Measurements from ENCODE around the gene NINJ1. TPM values are rescaled to one million over a fixed set of nuclear protein-coding genes. Genes with fewer than 3 reads are reported as not detected.

Gene NINJ1
- total RNA-seq, 1 experiment from 2014 or later: 26.7 TPM

DNA sequence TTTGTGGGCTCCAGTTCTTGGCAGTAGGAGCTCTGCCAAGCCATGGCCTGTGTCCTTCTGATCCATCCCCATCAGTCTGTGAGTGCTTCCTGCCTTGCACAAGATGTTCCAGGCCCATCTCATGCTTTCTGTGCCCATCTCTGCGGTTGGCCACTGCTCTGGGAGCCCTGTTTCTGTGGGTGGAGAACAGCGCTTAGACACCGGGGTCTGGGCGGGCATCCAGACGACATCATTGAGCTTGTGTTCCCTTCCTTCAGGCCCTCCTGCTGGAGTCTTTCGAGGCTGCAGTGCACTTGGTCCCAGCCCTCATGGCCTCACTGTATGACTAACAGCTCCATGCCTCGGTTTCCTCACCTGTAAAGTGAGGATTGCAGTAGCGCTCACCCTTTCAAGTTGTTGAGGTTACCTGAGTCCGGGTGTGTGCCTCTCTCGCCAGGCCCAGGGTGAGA lies 52.9 kb downstream of the NINJ1 start:
- no TSS peak for BruUV-seq (replicated peaks)
- Histone ChIP-seq H3K9me3 (ENCODE audit: control insufficient read depth, insufficient read depth, low read depth, low read length) (no peaks in the 10 kb centered on the region), H3K27me3 (ENCODE audit: control insufficient read depth, insufficient read depth, low read length) (no peaks in the 10 kb centered on the region), H3K4me1 (ENCODE audit: control insufficient read depth, insufficient read depth, low read length) (no peaks in the 10 kb centered on the region), H3K36me3 (ENCODE audit: control insufficient read depth, insufficient read depth, low read length) (no peaks in the 10 kb centered on the region), H3K4me3 (ENCODE audit: low read depth in 2 of 2, low read length in 2 of 2) (no peak overlapping the region), H3K27ac (ENCODE audit: low read length) (no peak overlapping the region)
- POLR2A ChIA-PET: no interaction called here
- in situ Hi-C loops (cut with HindIII; ENCODE audit: low pct_unique_long_range_greater_than_20kb, low sequenced_read_pairs) (no loop called here), intact Hi-C loops (cut with micrococcal nuclease; ENCODE audit: unreplicated experiment) (no loop called here)
- no peak for ATAC-seq
- no peak for DNase-seq (ENCODE audit: low read depth, low spot score)
- CTCF ChIA-PET: no interaction called here
- TF ChIP-seq, protein P1, sequence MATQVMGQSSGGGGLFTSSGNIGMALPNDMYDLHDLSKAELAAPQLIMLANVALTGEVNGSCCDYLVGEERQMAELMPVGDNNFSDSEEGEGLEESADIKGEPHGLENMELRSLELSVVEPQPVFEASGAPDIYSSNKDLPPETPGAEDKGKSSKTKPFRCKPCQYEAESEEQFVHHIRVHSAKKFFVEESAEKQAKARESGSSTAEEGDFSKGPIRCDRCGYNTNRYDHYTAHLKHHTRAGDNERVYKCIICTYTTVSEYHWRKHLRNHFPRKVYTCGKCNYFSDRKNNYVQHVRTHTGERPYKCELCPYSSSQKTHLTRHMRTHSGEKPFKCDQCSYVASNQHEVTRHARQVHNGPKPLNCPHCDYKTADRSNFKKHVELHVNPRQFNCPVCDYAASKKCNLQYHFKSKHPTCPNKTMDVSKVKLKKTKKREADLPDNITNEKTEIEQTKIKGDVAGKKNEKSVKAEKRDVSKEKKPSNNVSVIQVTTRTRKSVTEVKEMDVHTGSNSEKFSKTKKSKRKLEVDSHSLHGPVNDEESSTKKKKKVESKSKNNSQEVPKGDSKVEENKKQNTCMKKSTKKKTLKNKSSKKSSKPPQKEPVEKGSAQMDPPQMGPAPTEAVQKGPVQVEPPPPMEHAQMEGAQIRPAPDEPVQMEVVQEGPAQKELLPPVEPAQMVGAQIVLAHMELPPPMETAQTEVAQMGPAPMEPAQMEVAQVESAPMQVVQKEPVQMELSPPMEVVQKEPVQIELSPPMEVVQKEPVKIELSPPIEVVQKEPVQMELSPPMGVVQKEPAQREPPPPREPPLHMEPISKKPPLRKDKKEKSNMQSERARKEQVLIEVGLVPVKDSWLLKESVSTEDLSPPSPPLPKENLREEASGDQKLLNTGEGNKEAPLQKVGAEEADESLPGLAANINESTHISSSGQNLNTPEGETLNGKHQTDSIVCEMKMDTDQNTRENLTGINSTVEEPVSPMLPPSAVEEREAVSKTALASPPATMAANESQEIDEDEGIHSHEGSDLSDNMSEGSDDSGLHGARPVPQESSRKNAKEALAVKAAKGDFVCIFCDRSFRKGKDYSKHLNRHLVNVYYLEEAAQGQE (IDR thresholded peaks at IDR 0.05; ENCODE audit: insufficient read depth in 1 of 2, low read depth in 2 of 2, low read length in 1 of 2): no peak
- TF ChIP-seq, protein P2, sequence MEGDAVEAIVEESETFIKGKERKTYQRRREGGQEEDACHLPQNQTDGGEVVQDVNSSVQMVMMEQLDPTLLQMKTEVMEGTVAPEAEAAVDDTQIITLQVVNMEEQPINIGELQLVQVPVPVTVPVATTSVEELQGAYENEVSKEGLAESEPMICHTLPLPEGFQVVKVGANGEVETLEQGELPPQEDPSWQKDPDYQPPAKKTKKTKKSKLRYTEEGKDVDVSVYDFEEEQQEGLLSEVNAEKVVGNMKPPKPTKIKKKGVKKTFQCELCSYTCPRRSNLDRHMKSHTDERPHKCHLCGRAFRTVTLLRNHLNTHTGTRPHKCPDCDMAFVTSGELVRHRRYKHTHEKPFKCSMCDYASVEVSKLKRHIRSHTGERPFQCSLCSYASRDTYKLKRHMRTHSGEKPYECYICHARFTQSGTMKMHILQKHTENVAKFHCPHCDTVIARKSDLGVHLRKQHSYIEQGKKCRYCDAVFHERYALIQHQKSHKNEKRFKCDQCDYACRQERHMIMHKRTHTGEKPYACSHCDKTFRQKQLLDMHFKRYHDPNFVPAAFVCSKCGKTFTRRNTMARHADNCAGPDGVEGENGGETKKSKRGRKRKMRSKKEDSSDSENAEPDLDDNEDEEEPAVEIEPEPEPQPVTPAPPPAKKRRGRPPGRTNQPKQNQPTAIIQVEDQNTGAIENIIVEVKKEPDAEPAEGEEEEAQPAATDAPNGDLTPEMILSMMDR (IDR thresholded peaks at IDR 0.05): no peak
- TF ChIP-seq TCF7L2 (IDR thresholded peaks at IDR 0.05; ENCODE audit: low read depth, low read length): no peak
- no peak for TF ChIP-seq POLR2AphosphoS5 (IDR thresholded peaks at IDR 0.05; ENCODE audit: low read depth, low read length)
- TF ChIP-seq SIN3A (IDR thresholded peaks at IDR 0.05; ENCODE audit: borderline replicate concordance, insufficient read depth, low read depth, low read length): no peak

DNA sequence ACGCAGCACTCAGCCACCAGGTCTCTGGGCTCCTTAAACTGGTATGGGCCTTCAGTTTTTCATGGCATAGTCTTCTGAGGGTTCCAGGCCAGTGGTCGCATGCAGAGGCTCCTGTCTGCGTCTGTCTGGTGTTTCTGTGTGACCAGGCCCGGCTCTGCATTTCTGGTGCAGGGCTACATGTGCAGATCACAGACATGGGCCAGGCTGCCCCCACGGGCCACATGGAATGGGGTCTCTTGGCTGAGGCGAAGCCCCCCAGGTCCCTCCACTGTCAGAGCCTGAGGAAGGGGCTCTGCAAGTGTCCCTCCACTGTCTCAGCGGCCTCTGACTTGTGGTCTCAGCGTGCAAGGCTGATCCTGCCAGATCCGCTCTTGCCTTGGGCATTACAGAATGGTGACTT lies 53.6 kb downstream of the NINJ1 start:
- BruUV-seq (replicated peaks): no TSS peak
- Histone ChIP-seq H3K27ac (ENCODE audit: low read length) (no peak overlapping the region), H3K36me3 (ENCODE audit: control insufficient read depth, insufficient read depth, low read length) (no peaks in the 10 kb centered on the region), H3K4me1 (ENCODE audit: control insufficient read depth, insufficient read depth, low read length) (no peaks in the 10 kb centered on the region), H3K27me3 (ENCODE audit: control insufficient read depth, insufficient read depth, low read length) (no peaks in the 10 kb centered on the region), H3K9me3 (ENCODE audit: control insufficient read depth, insufficient read depth, low read depth, low read length) (no peaks in the 10 kb centered on the region), H3K4me3 (ENCODE audit: low read depth in 2 of 2, low read length in 2 of 2) (no peak overlapping the region)
- ChIA-PET CTCF (interaction anchor here (0.6 kb wide), 1 partner anchor 395 kb away, joined by 5 read pairs; no protein-coding TSS in a partner anchor), POLR2A (no interaction called here)
- ATAC-seq (no peak), DNase-seq (ENCODE audit: low read depth, low spot score) (no peak)
- in situ Hi-C loops (cut with HindIII; ENCODE audit: low pct_unique_long_range_greater_than_20kb, low sequenced_read_pairs): no loop called here
- TF ChIP-seq POLR2AphosphoS5 (IDR thresholded peaks at IDR 0.05; ENCODE audit: low read depth, low read length) (no peak), TCF7L2 (IDR thresholded peaks at IDR 0.05; ENCODE audit: low read depth, low read length) (no peak), SIN3A (IDR thresholded peaks at IDR 0.05; ENCODE audit: borderline replicate concordance, insufficient read depth, low read depth, low read length) (no peak)
- TF ChIP-seq, protein P2 (IDR thresholded peaks at IDR 0.05): no peak
- TF ChIP-seq, protein P1 (IDR thresholded peaks at IDR 0.05; ENCODE audit: insufficient read depth in 1 of 2, low read depth in 2 of 2, low read length in 1 of 2): no peak
- intact Hi-C loops (cut with micrococcal nuclease; ENCODE audit: unreplicated experiment): no loop called here
